K562 (cell line): ENCODE data around the gene GRIN1.

ENCODE experiments used
- RFX5 ChIP-seq: IDR thresholded peaks from 2 replicates; pipeline ENCODE4 v1.6.1; 2011; ENCODE audit warnings: low read depth, mild to moderate bottlenecking, improper control_type of control experiment, low read length
- ZBTB8A ChIP-seq: fragments of 450-650 bp; IDR thresholded peaks from 2 replicates; pipeline ENCODE4 v1.6.1; 2018; ENCODE audit warnings: mild to moderate bottlenecking, moderate library complexity; ENCODE audit not compliant: partially characterized antibody

- TF ChIP-seq RFX5 (no peak), ZBTB8A (no peak)
Measured at GRCh38 chr9:137147091-137147792, 8.3 kb downstream of the GRIN1 start.
